GM18508 (cell line): ENCODE data around the gene NXF3.
"Not testable (repeated sequence)": the region's sequence is repeated elsewhere in the genome, so short reads cannot be mapped to it uniquely, and the experiment has no call there.

Experiments used
- ATAC-seq: cut with Tn5 transposase; IDR thresholded peaks from one replicate; pipeline ENCODE4 v1.9.1; 2021; ENCODE audit warnings: moderate number of reproducible peaks; ENCODE audit not compliant: insufficient read depth, unreplicated experiment

The NXF3 gene

DNA sequence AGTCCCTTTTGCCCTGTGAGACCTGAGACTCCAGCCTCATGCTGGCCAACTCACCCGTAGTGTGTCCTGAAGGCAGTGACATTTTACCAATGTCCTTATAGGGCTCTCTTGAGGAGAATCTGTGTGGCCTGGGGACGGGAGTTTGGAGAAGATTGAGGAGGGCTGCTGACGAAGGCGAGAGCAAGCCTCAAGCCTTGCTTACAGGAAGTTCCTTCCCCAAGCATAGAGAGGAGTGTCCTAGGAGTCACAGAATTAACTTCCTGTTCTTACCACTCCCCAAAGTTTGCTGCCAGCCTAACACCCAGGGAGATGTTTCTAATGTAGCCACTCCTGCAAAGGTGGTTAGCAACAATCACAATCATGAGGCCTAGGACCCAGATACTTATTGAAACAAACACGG is at the start of gene NXF3:
TSS of gene NXF3 (minus strand) at position 202 of the 400 bp plus-strand sequence. CDS start at position 82, 120 bp downstream.
- no peak for ATAC-seq

- not testable (repeated sequence) for ATAC-seq
These were observed 43.6 kb upstream of the NXF3 start for GRCh38 chrX:103136528-103136927.

- no peak for ATAC-seq
These were observed 31.3 kb upstream of the NXF3 start for GRCh38 chrX:103124284-103124683.

GRCh38 chrX:103120748-103121147 is 27.8 kb upstream of the NXF3 start:
- ATAC-seq: no peak

DNA sequence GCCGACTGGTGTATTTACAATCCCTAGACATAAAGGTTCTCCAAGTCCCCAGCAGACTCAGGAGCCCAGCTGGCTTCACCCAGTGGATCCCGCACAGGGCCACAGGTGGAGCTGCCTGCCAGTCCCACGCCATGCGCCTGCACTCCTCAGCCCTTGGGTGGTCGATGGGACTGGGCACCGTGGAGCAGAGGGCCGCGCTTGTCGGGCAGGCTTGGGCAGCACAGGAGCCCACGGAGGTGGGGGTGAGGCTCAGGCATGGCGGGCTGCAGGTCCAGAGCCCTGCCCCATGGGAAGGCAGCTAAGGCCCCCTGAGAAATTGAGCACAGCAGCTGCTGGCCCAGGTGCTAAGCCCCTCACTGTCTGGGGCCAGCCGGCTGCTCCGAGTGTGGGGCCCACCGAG is 24.0 kb upstream of the NXF3 start:
- ATAC-seq: not testable (repeated sequence)

GRCh38 chrX:103109497-103109896 is 16.6 kb upstream of the NXF3 start:
- not testable (repeated sequence) for ATAC-seq

DNA sequence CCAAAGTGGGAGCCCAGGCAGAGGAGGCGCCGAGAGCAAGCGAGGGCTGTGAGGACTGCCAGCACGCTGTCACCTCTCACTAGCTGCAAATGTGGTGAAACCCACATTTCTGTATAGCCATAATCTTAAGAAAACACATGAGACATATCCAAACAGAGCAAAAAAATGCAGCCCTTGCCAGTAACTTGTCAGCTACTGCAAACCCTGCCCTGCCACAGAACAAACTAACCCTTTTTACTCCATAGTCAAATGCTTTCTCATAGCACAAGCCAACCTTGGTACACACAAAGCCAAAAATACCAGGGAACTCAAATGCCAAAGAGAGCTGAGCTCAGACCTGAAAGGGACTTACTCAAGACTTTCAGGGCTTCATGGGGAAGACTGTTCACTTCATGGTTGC is 14.9 kb upstream of the NXF3 start:
- no peak for ATAC-seq

DNA sequence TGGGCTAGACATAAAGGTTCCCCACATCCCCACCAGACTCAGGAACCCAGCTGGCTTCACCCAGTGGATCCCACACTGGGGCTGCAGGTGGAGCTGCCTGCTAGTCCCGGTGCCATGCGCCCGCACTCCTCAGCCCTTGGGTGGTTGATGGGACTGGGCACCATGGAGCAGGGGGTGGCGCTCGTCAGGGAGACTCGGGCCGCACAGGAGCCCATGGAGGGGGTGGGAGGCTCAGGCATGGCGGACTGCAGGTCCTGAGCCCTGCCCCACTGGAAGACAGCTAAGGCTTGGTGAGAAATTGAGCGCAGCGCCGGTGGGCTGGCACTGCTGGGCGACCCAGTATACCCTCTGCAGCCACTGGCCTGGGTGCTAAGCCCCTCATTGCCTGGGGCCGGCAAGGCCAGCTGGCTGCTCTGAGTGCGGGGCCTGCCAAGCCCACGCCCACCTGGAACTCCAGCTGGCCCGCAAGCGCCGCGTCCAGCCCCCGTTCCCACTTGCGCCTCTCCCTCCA is 14.3 kb upstream of the NXF3 start:
- not testable (repeated sequence) for ATAC-seq

DNA sequence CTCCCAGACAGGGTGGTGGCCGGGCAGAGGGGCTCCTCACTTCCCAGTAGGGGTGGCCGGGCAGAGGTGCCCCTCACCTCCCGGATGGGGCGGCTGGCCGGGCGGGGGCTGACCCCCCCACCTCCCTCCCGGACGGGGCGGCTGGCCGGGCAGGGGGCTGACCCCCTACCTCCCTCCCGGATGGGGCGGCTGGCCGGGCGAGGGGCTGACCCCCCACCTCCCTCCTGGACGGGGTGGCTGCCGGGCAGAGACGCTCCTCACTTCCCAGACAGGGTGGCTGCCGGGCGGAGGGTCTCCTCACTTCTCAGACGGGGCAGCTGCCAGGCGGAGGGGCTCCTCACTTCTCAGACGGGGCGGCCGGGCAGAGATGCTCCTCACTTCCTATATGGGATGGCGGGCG is 11.4 kb upstream of the NXF3 start:
- not testable (repeated sequence) for ATAC-seq

- not testable (repeated sequence) for ATAC-seq
These were observed 10.9 kb upstream of the NXF3 start for GRCh38 chrX:103103866-103104265.

DNA sequence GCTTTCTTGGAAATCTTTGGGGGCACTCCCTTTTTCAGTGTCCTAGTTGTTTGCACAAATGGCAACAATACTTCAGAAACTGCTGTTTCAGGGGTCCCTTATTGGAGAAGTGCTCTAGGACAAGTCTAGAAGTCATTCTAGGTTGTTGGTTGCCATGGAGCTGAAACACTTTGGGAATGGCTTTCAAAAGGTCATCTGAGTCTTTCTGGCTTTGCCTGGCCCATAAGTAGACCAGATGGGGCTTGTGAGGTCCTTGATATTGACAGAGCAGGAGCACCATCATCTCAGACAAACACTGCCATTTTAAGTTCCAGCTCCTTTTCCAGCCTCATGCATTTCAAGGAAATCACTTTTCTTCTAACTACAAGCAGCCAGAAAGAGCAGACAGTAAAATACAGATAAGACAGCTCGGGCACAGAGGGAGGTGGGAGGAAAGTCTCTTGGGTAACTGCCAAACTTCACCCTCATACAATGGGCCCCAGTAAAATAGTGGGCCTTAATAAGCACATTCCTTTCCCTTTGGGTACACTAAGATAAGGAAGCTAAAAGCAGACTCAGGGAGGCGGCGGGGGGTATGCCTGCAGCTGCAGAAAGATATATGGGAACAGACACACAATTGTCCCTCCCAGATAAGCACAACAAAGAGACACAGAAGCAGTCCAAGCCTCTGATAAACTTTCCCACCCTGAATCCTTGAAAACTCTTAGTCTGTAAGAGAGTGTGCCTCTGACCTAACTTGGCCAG is 8.5 kb upstream of the NXF3 start:
- ATAC-seq: no peak

- no peak for ATAC-seq
These were observed 7.5 kb upstream of the NXF3 start for GRCh38 chrX:103100484-103100883.

DNA sequence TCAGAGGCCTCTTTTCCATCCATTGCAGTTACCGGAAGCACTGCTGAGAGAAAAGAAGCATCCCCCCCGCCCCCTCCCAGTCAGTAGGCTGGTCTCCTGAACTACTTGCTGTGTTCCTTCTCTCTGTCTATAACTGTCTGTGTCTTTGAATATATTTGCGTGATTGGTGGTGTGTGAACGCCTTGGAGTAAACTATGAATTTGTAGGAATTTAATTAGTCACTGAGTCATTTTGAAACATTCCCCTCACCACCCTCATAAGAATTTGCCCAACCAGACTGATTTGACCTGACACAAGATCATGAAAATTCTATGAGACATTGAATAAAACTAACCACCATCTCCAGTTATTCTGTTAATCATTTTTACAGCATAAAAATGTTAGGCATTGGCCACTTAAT is 6.7 kb upstream of the NXF3 start:
- no peak for ATAC-seq

DNA sequence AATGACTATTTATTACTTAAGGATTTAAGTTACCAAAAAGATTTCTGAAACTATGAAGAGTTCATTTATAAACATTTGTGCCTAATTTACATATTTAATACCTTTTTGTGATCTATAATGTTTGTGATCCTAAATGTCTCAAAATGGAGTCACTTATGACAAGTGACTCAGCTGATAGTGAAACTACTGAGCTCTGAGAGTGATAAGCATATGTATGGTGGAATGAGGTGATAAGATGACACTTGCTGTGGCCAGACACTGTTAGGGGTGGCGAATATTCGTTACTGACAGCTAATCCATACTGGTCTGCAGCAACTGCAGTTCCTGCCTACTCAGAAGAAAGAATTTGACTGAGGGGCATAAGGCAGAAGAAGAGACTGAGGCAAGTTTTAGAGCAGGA is 5.5 kb upstream of the NXF3 start:
- no peak for ATAC-seq

DNA sequence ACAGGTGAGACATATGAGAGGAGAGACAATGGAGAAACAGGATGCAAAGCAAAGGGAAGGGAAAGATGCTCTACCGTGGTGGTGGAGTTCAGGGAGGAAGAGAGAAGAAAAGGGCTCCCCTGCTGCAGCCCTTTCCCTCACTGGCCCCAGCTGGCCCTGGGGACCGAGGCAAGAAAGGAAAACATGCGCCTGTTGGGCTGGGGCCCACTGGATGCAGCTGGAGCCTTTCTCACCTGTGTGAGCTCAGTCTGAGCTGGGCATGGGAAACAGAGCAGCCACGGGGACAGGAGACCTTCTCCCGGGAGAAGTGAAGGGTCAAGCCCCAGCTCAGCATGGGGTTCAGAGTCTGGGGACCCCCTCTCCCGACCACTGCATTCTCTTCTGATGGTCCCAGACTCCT is 11.9 kb downstream of the NXF3 start:
- no peak for ATAC-seq

GRCh38 chrX:103073467-103073866 is 19.5 kb downstream of the NXF3 start:
- ATAC-seq: no peak

DNA sequence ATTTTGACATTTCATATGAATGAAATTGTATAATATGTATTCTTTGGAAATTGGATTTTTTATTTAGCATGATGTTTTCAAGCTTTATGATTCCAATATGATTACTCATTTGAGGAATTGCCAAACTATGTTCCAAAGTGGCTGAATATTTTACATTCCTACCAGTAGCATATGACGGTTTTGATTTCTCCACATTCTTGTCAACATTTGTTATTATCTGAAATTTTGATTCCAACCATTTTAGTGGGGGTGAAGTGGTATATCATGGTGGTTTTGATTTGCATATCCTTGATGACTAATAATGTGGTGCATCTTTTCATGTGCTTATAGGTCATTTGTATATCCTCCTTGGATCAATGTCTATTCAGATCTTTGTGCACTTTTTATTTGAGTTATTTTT is 26.3 kb downstream of the NXF3 start:
- no peak for ATAC-seq

DNA sequence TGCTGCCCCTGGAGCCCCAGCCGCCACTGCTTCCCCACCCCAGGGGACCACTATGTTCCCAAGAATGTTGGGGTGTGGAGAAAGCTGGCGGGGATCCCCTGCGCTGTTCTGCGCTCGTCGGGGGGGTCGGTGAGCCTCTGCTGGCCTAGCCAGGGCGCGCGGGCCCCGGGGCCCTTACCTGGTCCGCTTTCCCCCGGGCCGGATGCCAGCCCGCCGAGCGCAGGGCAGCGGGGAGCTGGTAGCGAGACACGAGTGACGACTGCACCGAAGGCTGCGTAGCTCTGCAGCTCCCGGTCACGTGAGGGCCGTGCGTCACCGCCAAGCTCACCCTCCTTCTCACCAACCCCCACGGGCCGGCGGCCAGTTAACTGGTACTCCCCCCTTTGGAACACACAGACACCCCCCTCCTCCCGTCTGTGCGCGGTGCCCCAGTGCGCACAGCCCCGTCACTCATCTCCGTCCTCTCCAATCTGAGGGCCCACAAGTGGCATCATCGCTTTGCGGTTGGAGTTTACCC is 29.0 kb downstream of the NXF3 start, which contains the start of gene BEX1:
TSS of gene BEX1 (minus strand) at position 254 of the 517 bp plus-strand sequence. CDS start 897 bp downstream, outside the sequence.
- no peak for ATAC-seq

DNA sequence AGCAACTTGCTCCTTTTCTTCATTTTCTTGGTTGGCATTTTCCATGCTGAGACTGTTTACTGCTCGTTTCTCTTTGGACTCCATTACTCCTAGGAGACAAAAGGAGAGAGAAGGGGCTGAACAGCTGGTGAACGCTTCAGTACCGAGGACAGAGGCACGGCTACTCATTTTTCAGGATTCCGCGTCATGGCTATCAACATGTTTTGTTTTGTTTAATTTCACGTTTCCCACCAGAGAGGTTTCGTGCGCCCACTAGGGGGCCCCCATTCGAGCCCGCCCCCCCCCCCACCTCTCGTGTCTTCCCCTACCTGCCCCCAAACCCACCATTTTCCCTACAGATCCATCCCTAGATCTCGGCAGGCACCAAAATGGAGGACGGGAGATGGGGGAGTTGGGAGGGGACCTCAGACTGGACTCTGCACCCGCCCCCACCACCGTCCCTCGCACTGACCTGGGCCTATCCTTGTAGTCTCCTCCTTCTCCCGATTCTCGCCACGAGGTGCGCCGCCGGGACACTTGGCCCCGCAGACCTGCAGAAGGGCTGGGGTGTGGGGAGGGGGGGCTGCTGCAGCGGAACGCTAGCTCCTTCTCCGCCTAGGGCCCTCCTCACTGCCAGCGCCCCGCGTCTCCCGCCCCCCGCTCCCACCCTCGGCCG is 29.6 kb downstream of the NXF3 start:
- ATAC-seq: no peak

DNA sequence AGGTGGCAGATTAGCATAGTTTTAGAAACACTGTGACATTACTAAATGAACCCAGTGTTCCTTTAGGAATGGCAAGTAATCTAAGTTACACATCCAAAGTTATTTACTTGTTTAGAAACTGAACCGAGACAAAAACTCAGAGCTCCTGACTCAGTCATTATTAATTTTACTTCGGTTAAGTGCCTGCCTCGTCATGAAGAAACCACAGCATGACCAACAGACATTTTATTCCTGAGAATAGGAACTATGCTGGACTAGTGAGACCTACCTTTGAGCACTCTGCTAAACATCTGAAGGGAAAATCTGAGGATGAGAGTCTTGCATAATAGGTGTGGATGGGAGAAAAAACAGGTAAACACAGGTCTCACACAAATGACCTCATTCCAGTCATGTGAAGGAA is 31.5 kb downstream of the NXF3 start:
- no peak for ATAC-seq

DNA sequence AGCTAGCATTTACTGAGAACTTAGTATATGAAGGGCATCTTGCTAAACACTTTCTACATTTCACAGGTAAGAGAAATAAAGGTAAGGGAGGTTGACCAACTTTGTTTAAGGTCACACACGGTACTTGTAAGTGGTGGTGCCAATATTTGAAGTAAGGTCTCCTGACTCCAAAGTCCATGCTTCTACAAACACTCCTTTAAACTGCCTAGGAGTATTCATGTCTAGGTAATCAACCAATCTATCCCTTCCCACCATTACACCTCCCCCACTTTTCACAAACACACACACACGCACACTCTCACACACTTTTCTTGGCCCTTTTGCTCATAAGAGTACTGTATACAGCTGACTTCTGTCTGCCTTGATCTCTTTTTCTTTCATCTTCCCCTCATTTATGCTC is 36.0 kb downstream of the NXF3 start:
- ATAC-seq: no peak
